ENCODE measurements around the gene PADI3.
A peak's percentile ranks its signal among the peaks of the same experiment; 100 is the strongest.

PADI3 gene

DNA sequence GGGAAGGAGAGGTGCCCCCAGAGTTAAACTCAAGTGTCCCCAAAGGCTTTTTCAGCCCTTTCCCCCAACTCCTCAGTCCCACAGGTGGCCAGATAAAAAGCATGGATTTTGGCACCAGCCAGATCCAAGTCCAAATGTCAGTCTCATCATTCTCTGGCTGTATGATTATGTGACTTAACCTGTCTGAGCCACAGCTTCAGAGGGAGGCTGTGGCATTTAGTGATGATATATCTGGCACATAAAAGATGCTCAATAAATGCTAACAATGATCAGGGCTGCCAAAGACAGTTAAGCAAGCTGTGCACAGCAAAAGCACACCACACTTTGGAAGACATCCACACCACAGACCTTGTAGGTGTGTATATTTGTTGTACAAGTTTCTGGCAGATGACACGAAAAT lies 5.6 kb upstream of the PADI3 start:
- no peak for DNase-seq (ENCODE audit: low spot score)

DNA sequence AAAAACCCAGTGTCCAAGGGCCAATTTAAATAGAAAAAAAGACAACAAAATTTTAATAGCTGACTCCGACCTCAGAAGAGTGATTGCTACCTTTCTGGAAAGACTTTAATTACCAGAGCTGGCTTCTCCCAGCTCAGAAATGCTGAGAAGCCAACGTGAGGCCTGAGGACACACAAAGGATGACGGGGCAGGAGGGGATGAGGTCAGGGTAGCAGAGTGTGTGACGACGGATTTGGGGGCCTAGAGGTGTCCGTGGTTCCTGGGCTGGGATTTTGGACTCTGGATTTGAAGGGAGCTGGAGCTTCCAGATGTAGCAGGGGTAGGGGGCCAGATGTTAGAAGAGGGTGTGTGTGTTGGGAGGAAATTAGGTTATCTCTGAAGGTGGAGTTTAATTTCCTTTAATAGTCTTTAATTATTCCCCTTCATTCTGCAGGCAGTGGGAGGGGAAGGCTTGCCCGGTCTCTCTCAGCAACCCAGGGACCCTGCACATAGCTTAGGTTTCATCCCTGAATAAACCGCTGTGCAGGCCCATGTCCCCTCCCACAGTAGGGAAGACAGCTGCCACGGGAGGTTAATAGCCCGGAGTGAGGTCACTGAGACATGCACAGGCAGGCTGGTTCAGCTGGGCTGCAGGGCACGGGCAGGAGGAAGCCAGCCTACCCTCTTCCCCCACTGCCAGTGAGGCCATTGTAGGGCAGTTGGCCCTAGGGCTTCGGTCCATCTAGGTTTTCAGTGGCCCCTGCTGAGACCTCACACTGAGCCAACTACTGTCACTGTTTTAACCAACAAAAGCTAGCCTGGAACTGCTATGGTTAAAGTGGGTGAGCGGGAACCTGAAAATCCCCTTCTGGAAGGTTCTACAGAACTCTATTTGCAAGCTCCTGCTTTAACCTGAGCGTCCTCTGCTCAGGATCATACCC lies 3.8 kb upstream of the PADI3 start:
- DNase-seq (ENCODE audit: low spot score), result no peak

DNA sequence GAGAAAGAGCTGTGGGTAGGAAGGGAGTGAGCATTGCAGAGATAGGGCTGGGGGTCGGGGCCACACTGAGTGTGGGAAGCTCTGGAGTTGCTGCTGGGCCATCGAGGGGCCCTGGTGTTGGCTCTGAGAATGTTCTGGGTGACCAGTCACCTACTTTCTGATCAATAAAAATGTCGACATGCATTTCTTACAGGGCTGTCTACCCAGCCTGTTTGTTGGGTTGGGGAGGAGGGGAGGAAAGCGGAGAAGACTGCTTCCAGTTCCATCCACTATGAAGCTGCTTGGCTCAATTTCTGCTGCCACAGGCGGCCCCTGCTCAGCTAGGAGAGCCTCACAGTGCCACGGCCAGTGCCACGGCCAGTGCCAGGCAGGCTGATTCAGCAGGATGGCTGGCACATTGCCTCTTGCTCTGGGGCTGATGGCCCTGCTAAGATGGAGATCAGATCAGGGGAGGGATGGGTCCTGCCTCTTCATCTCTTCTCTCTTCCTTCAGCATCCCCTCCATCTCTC lies 3.0 kb upstream of the PADI3 start:
- DNase-seq (ENCODE audit: low spot score), result no peak

DNA sequence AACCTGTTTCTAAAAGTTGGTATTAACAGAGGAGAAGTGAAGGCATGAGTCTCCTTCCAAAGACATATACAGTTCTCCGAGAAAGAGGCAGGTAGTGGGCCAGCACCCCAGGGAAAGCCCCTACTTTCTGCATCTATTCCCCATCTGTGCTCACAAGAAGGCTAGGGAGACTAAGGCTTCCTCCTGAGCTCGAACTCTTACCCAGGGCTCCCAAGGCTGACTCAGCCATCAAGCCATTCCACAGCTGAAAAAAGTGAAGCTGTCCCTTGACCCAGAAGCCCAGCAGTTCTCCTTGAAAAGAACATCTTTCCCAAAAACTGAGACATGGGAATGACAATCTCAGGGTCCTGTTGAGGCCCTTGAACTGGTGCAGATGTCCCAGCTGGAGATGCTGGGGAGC lies 1.9 kb upstream of the PADI3 start:
- no peak for DNase-seq (ENCODE audit: low spot score)

DNA sequence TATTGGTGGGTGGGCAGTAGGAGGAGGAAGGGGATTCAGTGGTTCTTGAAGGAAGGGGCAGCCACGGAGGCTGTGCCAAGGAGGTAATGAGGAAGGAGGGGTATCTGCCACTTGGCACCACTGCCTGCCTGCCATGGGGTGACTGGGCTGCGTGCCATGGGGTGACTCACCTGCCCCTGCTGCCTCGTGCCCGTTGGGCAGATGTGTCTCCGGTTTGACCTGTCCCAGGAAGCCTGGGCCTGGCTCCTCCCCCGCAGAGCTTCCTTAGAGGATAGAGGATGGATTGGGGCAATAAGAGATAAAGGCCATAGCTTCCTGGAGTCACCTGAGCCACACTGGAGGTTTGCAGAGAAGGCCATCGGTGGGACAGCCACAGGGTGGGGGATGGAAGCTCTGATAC lies 1.7 kb downstream of the PADI3 start:
- no peak for DNase-seq (ENCODE audit: low spot score)

DNA sequence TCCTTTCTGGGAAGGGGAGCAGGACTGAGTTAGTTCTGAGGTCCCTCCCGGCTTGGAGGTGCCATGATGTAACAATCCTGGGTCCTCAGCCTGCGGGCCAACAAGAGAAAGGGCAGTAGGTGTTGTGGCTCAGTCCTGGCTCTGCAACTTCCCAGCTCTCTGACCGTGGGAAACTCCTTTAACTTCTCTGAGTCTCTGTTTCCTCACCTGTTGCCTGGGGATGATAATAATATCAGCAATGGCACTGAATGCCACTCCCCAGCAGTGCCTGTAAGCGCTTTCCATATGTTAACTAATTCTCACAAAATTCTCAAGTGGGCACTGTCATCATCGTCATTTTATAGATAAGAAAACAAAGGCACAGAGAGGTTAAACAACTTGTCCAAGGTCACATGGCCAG lies 2.3 kb downstream of the PADI3 start:
- DNase-seq (ENCODE audit: low spot score), result no peak

DNA sequence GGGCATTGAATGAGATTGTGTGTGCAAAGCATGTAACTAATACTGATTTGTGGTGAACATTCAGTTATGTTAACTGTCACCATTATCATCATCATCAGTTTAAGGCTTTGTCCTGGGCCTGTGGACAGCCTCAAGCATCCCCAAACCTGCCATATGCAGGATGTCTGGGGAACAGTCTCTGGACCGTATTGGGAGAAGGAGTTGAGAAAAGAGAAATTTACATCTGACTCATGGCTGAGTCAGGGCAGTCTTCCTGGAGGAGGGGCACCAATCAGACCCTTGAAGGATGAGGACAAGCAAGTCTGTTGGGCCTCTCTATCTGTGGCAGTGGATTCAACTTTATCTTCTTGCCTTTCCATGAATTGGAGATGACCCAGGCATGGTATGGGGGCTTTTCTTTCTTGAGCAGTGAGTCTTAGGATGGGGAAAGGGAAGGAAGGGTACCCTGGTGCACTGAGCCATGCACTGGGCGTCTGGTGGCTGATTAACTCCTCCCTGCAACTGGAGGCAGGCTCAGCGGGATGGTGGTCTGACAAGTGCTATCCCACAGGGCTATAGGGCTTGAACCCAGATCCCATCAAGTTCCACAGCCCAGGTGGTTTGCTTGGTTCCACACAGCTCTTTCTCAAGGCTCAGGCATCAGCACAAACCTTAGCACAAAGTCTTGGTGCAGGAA lies 2.9 kb downstream of the PADI3 start:
- DNase-seq (ENCODE audit: low spot score), result peak; percentile 31

DNA sequence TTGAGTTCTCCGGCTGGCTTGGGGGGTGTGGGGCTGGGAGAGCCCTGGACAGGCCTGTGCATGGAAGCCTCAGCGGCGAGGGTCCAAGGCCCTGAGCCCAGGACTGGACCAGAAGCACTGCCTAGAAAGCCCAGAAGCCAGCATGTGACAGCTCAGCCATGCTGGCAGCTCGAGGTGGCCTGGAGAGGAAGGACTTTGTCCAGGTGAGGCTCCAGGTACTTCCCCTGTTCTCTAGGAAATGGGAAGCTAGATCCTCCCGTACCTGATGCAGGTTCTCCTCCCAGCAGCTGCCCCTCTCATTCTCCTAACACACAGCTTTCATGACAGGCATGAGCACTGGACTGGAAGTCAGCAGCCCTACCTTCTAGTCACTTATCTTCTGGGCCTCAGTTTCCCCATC lies 6.4 kb downstream of the PADI3 start:
- no peak for DNase-seq (ENCODE audit: low spot score)

DNA sequence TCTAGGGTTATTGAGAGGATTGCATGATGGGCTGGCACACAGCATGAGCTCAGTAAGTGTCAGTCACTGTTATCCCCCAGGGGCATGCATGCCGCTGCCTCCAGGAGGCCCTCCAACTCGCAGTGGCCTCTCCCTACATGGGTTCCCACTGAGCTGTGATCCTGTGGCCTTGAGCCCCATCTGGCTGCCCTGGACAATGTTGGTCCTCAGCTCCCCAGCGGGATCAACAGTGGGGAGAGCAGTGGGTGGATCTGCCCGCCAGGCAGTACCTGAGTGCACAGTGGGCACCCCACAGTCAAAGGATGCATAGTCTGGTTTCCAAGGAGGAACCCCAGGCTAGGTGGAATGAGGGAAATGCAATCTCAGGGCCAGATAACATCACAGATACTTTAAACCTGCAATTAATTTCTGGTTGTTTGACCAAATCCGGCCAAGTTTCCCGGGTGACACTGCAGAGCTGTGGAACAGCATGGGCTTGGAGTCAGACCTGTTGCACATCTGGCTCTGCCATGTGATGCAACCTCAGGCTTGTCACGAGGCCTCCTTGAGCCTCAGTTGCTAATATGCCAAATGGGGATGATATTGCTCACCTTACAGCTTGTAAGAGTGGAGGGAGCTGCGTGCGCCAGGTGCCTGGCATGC lies 9.3 kb downstream of the PADI3 start:
- peak; percentile 60 for DNase-seq (ENCODE audit: low spot score)

DNA sequence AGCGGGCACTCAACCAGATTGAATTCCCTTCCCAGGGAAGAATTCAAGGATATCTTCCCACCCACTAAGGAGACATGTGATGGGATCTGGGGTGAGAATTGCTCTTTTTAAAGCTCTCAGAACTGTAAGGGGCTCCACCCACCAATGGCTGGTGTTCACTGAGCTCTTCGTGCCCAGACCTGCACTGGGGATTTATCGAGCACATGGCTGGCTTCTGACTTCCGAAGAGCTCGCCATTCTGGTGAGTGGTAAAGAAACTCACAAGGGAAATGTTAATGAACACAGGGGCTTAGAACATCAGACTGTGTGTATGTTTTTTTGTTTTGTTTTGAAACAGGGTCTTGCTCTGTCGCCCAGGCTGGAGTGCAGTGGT lies 9.8 kb downstream of the PADI3 start:
- DNase-seq (ENCODE audit: low spot score), result no peak

DNA sequence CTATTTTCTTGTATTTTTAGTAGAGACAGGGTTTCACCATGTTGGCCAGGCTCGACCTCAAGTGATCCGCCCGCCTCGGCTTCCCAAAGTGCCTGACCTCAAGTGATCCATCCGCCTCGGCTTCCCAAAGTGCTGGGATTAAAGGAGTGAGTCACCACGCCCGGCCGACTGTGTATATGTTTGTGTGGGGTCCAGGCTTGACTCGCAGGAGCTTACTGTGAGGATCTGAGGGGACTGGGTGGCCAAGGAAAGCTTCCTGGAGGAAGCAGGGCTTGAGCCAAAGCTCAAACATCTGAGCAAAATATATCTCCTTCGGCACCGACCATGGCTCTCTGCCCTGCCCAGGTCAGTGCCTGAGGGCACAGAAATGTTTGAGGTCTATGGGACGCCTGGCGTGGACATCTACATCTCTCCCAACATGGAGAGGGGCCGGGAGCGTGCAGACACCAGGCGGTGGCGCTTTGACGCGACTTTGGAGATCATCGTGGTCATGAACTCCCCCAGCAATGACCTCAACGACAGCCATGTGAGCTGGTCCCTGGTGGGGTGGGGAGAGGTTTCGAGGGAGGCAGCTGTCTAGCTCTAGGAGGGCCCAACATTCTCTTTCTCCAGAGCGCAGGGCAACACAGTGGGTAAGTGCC lies 10.5 kb downstream of the PADI3 start:
- DNase-seq (ENCODE audit: low spot score), result no peak

DNA sequence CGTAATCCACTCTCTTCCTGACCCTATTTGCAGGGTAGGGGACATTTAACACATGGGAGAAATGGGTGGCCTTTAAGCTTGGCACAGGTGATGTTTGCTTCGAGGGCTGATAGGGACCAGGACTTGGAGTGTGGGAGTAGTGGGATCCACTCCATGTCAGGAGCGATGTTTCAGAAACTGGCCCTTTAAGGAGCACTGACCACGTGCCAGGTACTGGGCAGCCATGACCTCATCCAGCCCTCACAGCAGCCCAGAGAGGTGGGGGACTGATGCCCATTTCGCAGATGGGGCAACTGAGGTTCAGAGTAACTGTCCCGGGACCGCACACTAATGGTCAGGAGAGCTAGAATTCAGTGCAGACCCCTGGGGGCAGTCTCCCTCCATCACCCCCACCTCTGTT lies 11.4 kb downstream of the PADI3 start:
- DNase-seq (ENCODE audit: low spot score), result no peak

DNA sequence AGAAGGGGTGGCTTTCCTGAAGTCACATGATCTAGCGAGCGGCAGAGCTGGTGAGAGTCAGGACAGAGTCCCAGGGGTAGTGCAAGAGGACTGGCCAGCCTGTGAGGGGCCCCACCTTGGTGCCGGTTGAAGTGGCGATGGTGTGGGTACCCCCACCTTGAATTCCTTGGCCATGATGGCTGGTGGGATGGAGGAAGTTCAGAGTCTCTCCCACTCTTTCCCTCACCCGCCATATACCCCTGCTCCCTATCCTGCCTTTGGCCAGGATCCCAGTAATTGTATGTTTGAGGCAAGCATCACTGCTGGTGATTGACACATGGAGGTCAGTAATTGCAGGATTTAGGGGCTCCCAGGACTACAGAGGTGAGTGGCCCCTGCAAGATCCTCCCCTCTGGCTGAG lies 11.8 kb downstream of the PADI3 start:
- no peak for DNase-seq (ENCODE audit: low spot score)

DNA sequence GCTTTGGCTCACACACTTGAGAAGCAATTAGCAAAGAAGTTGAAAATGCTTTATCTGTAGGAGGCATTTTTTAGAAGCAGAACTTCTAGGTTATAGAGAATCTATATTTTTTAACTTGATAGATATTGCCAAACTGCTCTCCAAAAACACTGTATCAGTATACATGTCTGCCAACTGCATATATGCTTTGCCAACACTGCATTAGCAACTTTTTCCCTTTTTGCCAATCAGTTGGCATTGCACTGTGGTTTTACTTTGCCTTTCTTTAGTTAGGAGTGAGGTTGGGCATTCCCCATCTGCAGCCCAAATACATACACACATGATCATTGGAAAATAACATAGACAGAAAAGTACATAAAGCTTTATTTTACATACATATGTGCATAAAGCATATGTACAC lies 15.0 kb downstream of the PADI3 start:
- DNase-seq (ENCODE audit: low spot score), result no peak

DNA sequence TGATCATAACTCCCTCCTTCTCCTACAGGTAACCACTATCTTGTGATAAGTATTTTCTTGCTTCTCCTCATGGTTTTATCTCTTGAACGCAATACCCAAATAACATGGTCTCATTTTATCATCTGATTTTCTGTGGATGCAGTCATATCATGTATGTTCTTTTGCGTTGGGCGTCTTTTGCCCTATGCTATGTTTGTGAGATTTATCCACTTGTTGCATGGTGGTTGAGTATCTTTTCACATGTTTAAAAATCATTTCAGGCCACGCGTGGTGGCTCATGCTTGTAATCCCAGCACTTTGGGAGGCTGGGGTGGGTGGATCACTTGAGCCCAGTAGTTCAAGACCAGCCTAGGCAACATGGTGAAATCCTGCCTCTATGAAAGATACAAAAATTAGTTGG lies 15.6 kb downstream of the PADI3 start:
- DNase-seq (ENCODE audit: low spot score), result no peak

DNA sequence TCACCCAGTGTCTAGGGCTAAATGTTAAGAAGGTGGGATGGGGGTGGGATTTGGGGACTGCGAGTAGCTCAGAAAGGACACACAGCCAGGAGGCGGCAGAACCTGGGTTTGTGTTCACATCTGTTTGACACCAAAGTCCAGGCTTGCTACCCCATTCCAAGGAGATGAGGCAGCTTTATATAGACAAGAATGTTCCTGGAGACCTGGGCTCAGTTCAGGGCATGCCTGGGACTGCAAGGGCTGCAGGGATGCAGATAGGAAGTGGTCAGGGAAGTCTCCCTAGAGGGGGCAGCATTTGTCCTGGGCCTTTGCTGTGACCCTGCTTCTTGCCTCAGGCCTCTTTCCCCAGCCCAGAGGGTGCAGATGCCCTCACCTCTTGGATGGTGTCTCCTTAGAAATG lies 16.3 kb downstream of the PADI3 start:
- peak; percentile 41 for DNase-seq (ENCODE audit: low spot score)

DNA sequence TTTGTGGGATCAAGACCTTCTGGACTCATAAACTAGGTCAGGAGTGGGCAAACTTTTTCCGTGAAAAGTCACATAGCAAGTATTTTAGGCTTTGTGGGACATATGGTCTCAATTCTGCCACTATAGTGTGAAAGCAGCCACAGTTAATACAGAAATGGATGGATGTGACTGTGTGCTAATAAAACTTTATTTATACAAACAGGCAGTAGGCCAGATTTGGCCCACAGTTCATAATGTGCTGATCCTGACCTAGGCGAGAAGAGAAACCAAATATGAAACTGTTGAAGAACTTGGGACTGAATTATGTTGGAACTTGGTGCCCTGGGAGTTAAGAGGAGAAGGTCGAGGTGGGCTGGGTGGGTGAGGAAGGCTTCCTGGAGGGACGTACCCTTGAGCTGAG lies 17.1 kb downstream of the PADI3 start:
- DNase-seq (ENCODE audit: low spot score), result no peak

DNA sequence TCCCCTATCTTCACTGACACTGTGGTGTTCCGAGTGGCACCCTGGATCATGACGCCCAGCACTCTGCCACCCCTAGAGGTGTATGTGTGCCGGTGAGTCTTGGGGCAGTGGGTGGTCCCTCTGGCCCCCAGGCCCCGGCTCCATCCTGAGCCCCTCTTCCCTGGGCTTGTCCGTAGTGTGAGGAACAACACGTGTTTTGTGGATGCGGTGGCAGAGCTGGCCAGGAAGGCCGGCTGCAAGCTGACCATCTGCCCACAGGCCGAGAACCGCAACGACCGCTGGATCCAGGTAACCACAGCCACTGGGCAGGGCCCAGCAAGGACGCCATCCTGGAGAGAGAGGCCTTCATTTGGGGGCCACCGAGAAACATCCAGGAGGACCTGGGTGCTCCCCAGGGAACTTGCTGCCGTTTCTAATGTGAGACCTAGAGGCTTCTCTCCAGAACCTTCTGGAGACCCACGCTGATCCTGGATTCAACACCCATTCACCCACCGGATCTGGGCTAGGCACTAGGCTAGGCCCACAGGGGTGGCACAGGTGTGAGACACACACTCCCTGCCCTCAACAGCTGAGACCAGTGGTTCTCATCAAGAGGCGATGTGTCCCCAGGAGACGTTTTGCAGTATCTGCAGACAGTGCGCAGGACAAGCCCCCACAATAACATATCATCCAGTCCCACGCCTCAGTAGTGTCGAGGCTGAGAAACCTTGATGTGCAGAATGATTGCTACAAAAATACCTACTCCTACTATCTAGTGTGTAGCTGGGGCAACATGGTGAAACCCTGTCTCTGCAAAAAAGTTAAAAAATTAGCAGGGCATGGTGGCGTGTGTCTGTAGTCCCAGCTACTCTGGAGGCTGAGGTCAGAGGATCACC lies 22.2 kb downstream of the PADI3 start:
- DNase-seq (ENCODE audit: low spot score), result no peak

DNA sequence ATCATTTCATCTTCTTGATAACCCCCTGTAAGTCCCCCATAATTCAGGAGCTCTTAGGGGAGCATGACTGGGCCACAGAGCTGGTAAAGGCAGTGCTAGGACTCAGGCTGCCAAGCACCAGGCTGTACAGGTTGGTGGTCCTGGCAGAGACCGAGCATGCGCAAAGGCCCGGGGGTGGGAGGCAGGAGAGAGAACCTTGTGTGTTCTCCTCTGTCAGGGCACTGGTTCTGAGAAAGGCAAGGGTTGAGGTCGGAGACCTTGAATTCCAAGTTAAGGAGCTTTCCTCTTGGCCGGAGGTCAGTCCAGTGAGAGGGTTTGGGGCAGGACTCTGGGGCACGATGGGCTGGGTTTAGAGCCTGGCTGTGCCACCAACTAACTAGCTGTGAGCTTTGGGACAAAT lies 23.2 kb downstream of the PADI3 start:
- DNase-seq (ENCODE audit: low spot score), result no peak

DNA sequence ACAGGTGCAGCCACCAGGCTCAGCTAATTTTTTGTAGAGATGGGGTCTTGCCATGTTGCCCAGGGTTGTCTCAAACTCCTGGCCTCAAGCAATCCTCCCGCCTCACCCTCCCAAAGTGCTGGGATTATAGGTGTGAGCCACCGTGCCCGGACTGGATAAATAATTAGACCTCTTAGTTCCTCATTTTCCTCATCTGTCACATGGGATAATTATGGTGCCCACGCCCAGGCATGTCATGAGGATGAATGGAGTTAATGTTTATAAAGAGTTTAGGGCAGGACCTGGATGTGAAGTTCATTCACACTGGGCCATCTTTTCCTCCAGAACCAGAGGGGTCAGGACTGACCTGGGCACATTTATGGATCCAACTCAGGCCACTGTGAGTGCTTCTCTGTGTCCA lies 23.7 kb downstream of the PADI3 start:
- DNase-seq (ENCODE audit: low spot score), result no peak

DNA sequence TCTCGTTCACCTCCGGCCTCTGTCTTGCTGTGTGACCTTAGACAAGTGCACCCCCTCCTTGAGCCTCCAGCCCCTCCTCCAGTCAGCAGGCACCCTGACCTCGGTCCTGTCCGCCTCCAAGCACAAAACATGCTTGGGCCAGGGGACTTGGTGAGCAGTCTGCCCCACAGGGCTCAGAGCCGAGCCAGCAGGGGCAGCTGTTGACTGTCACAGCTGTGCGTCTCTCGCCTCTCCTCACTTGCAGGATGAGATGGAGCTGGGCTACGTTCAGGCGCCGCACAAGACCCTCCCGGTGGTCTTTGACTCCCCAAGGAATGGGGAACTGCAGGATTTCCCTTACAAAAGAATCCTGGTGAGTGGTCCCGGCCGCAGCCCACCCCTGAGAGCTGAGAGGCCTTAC lies 24.2 kb downstream of the PADI3 start:
- DNase-seq (ENCODE audit: low spot score), result no peak
